ENCODE measurements around the gene PIAS4. TPM values are rescaled to one million over a fixed set of nuclear protein-coding genes. Genes with fewer than 3 reads are reported as not detected.

Gene PIAS4
- total and polyA plus RNA-seq, 2 of the 13 experiments (the other 11 are each of a cell fraction or from before 2014, with no cell fraction given): 9.0 to 20.1 TPM

DNA sequence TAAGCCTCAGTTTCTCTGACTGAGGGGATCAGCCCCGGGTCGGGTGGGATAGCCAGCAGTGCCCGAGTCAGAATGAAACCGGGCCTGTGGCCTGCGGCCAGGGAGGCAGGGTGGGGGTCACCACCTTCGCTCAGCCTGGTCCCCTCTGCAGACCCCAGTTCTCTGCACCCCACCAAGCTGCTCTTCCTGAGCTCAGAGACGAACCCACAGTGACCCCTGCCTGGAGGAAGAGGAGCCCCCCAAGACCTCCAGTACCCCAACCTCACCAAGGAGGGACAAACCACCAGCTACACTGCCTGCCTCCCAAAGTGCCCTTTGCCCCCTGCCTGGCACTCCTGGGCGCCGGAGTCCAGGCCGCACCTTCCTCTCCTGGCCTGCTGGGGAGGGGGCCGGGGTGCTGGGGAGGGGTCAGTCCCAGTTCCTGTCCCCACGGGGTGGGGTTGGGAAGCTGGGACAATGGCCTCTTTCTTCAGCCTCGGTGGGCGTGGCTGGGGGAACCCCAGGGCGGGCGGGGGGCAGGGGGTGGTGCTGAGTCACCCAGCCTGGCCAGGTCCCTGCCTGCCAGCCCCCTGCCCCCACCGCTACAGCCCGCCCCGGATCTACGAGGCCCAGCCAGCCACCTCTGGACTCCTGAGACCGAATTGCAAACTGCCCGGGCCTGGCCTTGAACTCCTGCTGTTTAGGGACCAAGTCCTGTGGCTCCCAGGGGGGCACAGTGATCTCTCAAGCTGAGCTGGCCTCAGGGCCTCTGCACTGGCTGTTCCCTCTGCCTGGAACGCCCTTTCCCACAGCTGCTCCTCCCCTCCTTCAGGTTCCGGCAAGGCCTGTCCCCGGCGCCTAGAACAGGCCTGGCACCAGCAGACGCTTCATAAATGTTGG, 44.8 kb downstream of the PIAS4 start (continued):
- peak; percentile 90; the same call in 1 of the 2 replicates for TF ChIP-seq KDM3A (CRISPR knock-in tag; IDR thresholded peaks at IDR 0.05; ENCODE audit: low read depth)
- TF ChIP-seq PAF1 (CRISPR knock-in tag; IDR thresholded peaks at IDR 0.05): no peak
- 0 out of 2 replicates have a peak, but pooled peaks have one; percentile 33 for TF ChIP-seq NCOA1 (CRISPR knock-in tag; IDR thresholded peaks at IDR 0.05)
- 0 out of 2 replicates have a peak, but pooled peaks have one; percentile 17 for TF ChIP-seq ZNF790 (CRISPR knock-in tag; IDR thresholded peaks at IDR 0.05; ENCODE audit: borderline replicate concordance)
- TF ChIP-seq, protein P1, sequence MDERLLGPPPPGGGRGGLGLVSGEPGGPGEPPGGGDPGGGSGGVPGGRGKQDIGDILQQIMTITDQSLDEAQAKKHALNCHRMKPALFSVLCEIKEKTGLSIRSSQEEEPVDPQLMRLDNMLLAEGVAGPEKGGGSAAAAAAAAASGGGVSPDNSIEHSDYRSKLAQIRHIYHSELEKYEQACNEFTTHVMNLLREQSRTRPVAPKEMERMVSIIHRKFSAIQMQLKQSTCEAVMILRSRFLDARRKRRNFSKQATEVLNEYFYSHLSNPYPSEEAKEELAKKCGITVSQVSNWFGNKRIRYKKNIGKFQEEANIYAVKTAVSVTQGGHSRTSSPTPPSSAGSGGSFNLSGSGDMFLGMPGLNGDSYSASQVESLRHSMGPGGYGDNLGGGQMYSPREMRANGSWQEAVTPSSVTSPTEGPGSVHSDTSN (CRISPR knock-in tag; IDR thresholded peaks at IDR 0.05): 0 out of 2 replicates have a peak, but pooled peaks have one; percentile 15
- TF ChIP-seq, protein P2, sequence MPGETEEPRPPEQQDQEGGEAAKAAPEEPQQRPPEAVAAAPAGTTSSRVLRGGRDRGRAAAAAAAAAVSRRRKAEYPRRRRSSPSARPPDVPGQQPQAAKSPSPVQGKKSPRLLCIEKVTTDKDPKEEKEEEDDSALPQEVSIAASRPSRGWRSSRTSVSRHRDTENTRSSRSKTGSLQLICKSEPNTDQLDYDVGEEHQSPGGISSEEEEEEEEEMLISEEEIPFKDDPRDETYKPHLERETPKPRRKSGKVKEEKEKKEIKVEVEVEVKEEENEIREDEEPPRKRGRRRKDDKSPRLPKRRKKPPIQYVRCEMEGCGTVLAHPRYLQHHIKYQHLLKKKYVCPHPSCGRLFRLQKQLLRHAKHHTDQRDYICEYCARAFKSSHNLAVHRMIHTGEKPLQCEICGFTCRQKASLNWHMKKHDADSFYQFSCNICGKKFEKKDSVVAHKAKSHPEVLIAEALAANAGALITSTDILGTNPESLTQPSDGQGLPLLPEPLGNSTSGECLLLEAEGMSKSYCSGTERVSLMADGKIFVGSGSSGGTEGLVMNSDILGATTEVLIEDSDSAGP (CRISPR knock-in tag; IDR thresholded peaks at IDR 0.05; ENCODE audit: borderline replicate concordance): peak; percentile 81; the same call in 1 of the 2 replicates
- 0 out of 2 replicates have a peak, but pooled peaks have one; percentile 52 for TF ChIP-seq ZNF3 (CRISPR knock-in tag; IDR thresholded peaks at IDR 0.05)
- no peak for TF ChIP-seq SMAD9 (CRISPR knock-in tag; IDR thresholded peaks at IDR 0.05)
- TF ChIP-seq ARNTL (CRISPR knock-in tag; IDR thresholded peaks at IDR 0.05): peak; percentile 70; the same call in 1 of the 2 replicates
- no peak for TF ChIP-seq SYNCRIP (IDR thresholded peaks at IDR 0.05; ENCODE audit: insufficient read depth, low read depth, low read length)
- TF ChIP-seq ZSCAN31 (CRISPR knock-in tag; IDR thresholded peaks at IDR 0.05; ENCODE audit: low read depth): 0 out of 2 replicates have a peak, but pooled peaks have one; percentile 52
- no peak for TF ChIP-seq ZNF224 (CRISPR knock-in tag; IDR thresholded peaks at IDR 0.05)
- peak; percentile 99 for TF ChIP-seq HDAC1 (CRISPR knock-in tag; IDR thresholded peaks at IDR 0.05)
- 0 out of 2 replicates have a peak, but pooled peaks have one; percentile 29 for TF ChIP-seq ZFP36L1 (CRISPR knock-in tag; IDR thresholded peaks at IDR 0.05)
- TF ChIP-seq FOXA1 (IDR thresholded peaks at IDR 0.05): no peak
- TF ChIP-seq FOXA1 (CRISPR knock-in tag; IDR thresholded peaks at IDR 0.05): peak; percentile 34
- peak; percentile 72; the same call in 1 of the 2 replicates for TF ChIP-seq MYC (CRISPR knock-in tag; IDR thresholded peaks at IDR 0.05; ENCODE audit: borderline replicate concordance)
- peak; percentile 97 for TF ChIP-seq RARA (CRISPR knock-in tag; IDR thresholded peaks at IDR 0.05)
- TF ChIP-seq NCOR1 (IDR thresholded peaks at IDR 0.05; ENCODE audit: borderline replicate concordance, low read length): peak; percentile 78
- TF ChIP-seq ZNF704 (CRISPR knock-in tag; IDR thresholded peaks at IDR 0.05; ENCODE audit: borderline replicate concordance): 0 out of 2 replicates have a peak, but pooled peaks have one; percentile 19
- TF ChIP-seq GTF2F1 (IDR thresholded peaks at IDR 0.05; ENCODE audit: low read length): no peak
- TF ChIP-seq, protein P3, sequence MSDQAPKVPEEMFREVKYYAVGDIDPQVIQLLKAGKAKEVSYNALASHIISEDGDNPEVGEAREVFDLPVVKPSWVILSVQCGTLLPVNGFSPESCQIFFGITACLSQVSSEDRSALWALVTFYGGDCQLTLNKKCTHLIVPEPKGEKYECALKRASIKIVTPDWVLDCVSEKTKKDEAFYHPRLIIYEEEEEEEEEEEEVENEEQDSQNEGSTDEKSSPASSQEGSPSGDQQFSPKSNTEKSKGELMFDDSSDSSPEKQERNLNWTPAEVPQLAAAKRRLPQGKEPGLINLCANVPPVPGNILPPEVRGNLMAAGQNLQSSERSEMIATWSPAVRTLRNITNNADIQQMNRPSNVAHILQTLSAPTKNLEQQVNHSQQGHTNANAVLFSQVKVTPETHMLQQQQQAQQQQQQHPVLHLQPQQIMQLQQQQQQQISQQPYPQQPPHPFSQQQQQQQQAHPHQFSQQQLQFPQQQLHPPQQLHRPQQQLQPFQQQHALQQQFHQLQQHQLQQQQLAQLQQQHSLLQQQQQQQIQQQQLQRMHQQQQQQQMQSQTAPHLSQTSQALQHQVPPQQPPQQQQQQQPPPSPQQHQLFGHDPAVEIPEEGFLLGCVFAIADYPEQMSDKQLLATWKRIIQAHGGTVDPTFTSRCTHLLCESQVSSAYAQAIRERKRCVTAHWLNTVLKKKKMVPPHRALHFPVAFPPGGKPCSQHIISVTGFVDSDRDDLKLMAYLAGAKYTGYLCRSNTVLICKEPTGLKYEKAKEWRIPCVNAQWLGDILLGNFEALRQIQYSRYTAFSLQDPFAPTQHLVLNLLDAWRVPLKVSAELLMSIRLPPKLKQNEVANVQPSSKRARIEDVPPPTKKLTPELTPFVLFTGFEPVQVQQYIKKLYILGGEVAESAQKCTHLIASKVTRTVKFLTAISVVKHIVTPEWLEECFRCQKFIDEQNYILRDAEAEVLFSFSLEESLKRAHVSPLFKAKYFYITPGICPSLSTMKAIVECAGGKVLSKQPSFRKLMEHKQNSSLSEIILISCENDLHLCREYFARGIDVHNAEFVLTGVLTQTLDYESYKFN (CRISPR knock-in tag; conservative IDR thresholded peaks at IDR 0.05): peak; percentile 96

Data from HepG2 (cell line).